ENCODE measurements around the gene UBXN6.

UBXN6 gene

GRCh38 chr19:4437103-4437502 is 20.5 kb downstream of the UBXN6 start:
- no peak for DNase-seq

GRCh38 chr19:4436231-4436630 is 21.4 kb downstream of the UBXN6 start:
- DNase-seq, result no peak

GRCh38 chr19:4434391-4434790 is 23.2 kb downstream of the UBXN6 start:
- no peak for DNase-seq

GRCh38 chr19:4432918-4433506 is 24.6 kb downstream of the UBXN6 start:
- no peak for DNase-seq

- no peak for DNase-seq
These were observed 25.6 kb downstream of the UBXN6 start for GRCh38 chr19:4431808-4432674.

- DNase-seq, result no peak
These were observed 26.3 kb downstream of the UBXN6 start for GRCh38 chr19:4431296-4431695.

- no peak for DNase-seq
These were observed 26.8 kb downstream of the UBXN6 start for GRCh38 chr19:4430760-4431159.

- DNase-seq, result no peak
These were observed 27.8 kb downstream of the UBXN6 start for GRCh38 chr19:4429771-4430171.

- DNase-seq, result no peak
These were observed 28.3 kb downstream of the UBXN6 start for GRCh38 chr19:4429256-4429655.

GRCh38 chr19:4428326-4428975 is 29.1 kb downstream of the UBXN6 start:
- no peak for DNase-seq

GRCh38 chr19:4425537-4425936 is 32.1 kb downstream of the UBXN6 start:
- no peak for DNase-seq

GRCh38 chr19:4423416-4424126 is 34.0 kb downstream of the UBXN6 start:
- DNase-seq, result no peak

- DNase-seq, result no peak
These were observed 41.3 kb downstream of the UBXN6 start for GRCh38 chr19:4416268-4416667.

- no peak for DNase-seq
These were observed 42.2 kb downstream of the UBXN6 start for GRCh38 chr19:4415352-4415751.

- DNase-seq, result no peak
These were observed 42.7 kb downstream of the UBXN6 start for GRCh38 chr19:4414800-4415321.

- no peak for DNase-seq
These were observed 43.3 kb downstream of the UBXN6 start for GRCh38 chr19:4414144-4414799.

GRCh38 chr19:4413588-4413987 is 44.0 kb downstream of the UBXN6 start:
- no peak for DNase-seq

- DNase-seq, result no peak
These were observed 48.3 kb downstream of the UBXN6 start for GRCh38 chr19:4409123-4409933.

GRCh38 chr19:4406626-4407025 is 51.0 kb downstream of the UBXN6 start:
- DNase-seq, result no peak

GRCh38 chr19:4405977-4406376 is 51.6 kb downstream of the UBXN6 start:
- no peak for DNase-seq

GRCh38 chr19:4403005-4403761 is 54.4 kb downstream of the UBXN6 start:
- DNase-seq, result no peak
